WTC11 (cell line): ENCODE data around the gene KRTAP10-2.

Experiments used
- CREM ChIP-seq: sonication (generic); formaldehyde crosslinking; IDR thresholded peaks from 2 replicates; pipeline ENCODE4 v1.8.1; 2022; ENCODE audit warnings: mild to moderate bottlenecking, missing genetic modification reagents, moderate library complexity
- CTCF ChIP-seq: fragments of 200-600 bp; IDR thresholded peaks from 2 replicates; pipeline ENCODE4 v1.8.0; 2022; ENCODE audit warnings: antibody characterized with exemption
- SMAD3 ChIP-seq: sonication (generic); formaldehyde crosslinking; IDR thresholded peaks from 2 replicates; pipeline ENCODE4 v1.8.0; 2022; ENCODE audit warnings: missing genetic modification reagents, mild to moderate bottlenecking, borderline replicate concordance

- no peak for TF ChIP-seq CREM (CRISPR knock-in tag)
- TF ChIP-seq SMAD3, result no peak
- TF ChIP-seq CTCF, result no peak
Observed at GRCh38 chr21:44557491-44558328, 6.4 kb upstream of the KRTAP10-2 start.
